ENCODE results near the gene PDE4D.

The PDE4D gene

DNA sequence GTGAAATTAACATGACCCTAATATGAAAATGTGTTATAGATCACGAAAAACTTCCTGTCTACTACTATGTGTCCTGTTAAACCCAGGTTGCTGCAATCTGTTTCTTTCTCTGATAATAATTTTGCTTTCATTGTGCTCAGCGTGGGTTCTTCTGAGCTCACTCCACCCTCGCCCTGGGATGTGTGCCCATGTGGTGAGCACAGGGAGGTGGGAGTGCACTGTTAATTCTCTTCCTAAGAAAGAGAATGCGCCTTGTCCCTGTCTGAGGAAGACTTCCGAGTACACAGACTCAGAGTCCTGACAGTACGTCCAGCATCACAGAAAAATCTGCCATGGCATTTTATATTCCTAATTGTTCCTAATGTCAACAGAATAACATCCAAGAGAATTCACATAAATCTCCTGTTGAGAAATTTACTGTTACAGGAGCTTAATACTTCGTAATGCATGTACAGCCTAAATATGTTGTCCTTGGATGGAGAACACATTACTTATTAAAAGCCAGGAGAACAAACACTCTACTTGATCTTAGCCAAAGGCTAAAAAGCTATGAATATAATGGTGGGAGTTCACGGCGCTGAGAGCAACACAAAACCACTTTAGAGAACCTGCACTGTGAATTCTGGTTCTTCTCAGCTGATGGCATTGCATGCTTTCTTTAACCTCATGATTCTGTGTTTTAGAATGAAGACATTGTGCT lies 102.6 kb downstream of the PDE4D start:
- Histone ChIP-seq H3K4me3 (replicated peaks; ENCODE audit: insufficient read depth, low read length) (no peak overlapping the region), H3K27ac (replicated peaks) (no peak overlapping the region), H3K27me3 (ENCODE audit: insufficient read depth, poor library complexity, severe bottlenecking) (no peaks in the 10 kb centered on the region)
- TF ChIP-seq GABPA (IDR thresholded peaks at IDR 0.05; ENCODE audit: low read depth) = no peak
- TF ChIP-seq, protein P1, sequence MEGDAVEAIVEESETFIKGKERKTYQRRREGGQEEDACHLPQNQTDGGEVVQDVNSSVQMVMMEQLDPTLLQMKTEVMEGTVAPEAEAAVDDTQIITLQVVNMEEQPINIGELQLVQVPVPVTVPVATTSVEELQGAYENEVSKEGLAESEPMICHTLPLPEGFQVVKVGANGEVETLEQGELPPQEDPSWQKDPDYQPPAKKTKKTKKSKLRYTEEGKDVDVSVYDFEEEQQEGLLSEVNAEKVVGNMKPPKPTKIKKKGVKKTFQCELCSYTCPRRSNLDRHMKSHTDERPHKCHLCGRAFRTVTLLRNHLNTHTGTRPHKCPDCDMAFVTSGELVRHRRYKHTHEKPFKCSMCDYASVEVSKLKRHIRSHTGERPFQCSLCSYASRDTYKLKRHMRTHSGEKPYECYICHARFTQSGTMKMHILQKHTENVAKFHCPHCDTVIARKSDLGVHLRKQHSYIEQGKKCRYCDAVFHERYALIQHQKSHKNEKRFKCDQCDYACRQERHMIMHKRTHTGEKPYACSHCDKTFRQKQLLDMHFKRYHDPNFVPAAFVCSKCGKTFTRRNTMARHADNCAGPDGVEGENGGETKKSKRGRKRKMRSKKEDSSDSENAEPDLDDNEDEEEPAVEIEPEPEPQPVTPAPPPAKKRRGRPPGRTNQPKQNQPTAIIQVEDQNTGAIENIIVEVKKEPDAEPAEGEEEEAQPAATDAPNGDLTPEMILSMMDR (IDR thresholded peaks at IDR 0.05; ENCODE audit: insufficient read depth, low read length) = no peak
- TF ChIP-seq, protein P2, sequence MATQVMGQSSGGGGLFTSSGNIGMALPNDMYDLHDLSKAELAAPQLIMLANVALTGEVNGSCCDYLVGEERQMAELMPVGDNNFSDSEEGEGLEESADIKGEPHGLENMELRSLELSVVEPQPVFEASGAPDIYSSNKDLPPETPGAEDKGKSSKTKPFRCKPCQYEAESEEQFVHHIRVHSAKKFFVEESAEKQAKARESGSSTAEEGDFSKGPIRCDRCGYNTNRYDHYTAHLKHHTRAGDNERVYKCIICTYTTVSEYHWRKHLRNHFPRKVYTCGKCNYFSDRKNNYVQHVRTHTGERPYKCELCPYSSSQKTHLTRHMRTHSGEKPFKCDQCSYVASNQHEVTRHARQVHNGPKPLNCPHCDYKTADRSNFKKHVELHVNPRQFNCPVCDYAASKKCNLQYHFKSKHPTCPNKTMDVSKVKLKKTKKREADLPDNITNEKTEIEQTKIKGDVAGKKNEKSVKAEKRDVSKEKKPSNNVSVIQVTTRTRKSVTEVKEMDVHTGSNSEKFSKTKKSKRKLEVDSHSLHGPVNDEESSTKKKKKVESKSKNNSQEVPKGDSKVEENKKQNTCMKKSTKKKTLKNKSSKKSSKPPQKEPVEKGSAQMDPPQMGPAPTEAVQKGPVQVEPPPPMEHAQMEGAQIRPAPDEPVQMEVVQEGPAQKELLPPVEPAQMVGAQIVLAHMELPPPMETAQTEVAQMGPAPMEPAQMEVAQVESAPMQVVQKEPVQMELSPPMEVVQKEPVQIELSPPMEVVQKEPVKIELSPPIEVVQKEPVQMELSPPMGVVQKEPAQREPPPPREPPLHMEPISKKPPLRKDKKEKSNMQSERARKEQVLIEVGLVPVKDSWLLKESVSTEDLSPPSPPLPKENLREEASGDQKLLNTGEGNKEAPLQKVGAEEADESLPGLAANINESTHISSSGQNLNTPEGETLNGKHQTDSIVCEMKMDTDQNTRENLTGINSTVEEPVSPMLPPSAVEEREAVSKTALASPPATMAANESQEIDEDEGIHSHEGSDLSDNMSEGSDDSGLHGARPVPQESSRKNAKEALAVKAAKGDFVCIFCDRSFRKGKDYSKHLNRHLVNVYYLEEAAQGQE (IDR thresholded peaks at IDR 0.05; ENCODE audit: insufficient replicate concordance, low read depth) = no peak
- TF ChIP-seq POLR2AphosphoS5 (IDR thresholded peaks at IDR 0.05; ENCODE audit: low read depth) = no peak
- no peak for TF ChIP-seq SPI1 (IDR thresholded peaks at IDR 0.05; ENCODE audit: borderline replicate concordance, low read depth)
- DNase-seq (ENCODE audit: low read depth in 1 of 2, low spot score in 1 of 2) = no peak

DNA sequence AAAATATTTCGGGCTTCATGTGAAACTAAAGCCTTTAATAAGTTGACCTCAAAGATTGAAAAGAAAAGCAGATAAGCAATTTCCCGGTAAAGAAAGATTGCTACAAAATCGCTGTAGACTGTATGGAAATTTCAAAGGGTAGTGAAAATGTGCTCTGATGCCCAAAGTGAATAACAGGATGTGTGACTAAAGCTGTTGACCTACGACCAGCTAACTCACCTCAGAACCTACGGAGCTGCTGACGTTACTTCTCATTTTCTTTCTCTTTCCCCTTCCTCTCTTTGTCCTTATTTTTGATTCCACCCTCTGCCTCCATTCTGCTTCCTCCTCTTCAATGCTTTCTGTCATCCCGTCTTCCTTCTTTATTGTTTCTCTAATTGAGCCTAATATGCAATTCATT lies 103.2 kb downstream of the PDE4D start:
- no peak for TF ChIP-seq SPI1 (IDR thresholded peaks at IDR 0.05; ENCODE audit: borderline replicate concordance, low read depth)
- TF ChIP-seq, protein P2 (IDR thresholded peaks at IDR 0.05; ENCODE audit: insufficient replicate concordance, low read depth) = no peak
- no peak for TF ChIP-seq GABPA (IDR thresholded peaks at IDR 0.05; ENCODE audit: low read depth)
- TF ChIP-seq POLR2AphosphoS5 (IDR thresholded peaks at IDR 0.05; ENCODE audit: low read depth) = no peak
- TF ChIP-seq, protein P1 (IDR thresholded peaks at IDR 0.05; ENCODE audit: insufficient read depth, low read length) = no peak
- H3K4me3 ChIP-seq (replicated peaks; ENCODE audit: insufficient read depth, low read length) = no peak overlapping the region
- no peak for DNase-seq (ENCODE audit: low read depth in 1 of 2, low spot score in 1 of 2)
- no peaks in the 10 kb centered on the region for H3K27me3 ChIP-seq (ENCODE audit: insufficient read depth, poor library complexity, severe bottlenecking)
- H3K27ac ChIP-seq (replicated peaks) = no peak overlapping the region

DNA sequence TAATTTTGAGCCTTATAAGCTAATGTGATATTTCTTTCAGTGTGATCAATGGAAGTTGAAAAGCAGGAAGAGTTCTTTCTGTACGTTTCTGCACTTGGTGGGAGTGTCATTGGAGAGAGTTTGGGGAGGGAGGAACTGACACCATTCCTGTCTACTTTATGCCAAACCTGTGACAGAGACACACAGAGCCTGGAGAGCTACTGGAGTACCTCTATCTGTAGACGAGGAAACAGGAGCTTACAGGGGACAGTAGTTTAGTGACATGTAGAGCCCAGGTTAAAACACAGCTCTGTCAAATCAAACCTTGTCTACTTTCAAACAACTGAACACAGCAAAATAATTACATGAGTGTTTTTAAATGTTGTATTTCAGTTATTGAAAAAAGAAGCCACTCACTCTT lies 103.6 kb downstream of the PDE4D start:
- H3K4me3 ChIP-seq (replicated peaks; ENCODE audit: insufficient read depth, low read length) = no peak overlapping the region
- H3K27me3 ChIP-seq (ENCODE audit: insufficient read depth, poor library complexity, severe bottlenecking) = no peaks in the 10 kb centered on the region
- no peak overlapping the region for H3K27ac ChIP-seq (replicated peaks)
- no peak for DNase-seq (ENCODE audit: low read depth in 1 of 2, low spot score in 1 of 2)
- no peak for TF ChIP-seq POLR2AphosphoS5 (IDR thresholded peaks at IDR 0.05; ENCODE audit: low read depth)
- TF ChIP-seq SPI1 (IDR thresholded peaks at IDR 0.05; ENCODE audit: borderline replicate concordance, low read depth) = no peak
- TF ChIP-seq, protein P1 (IDR thresholded peaks at IDR 0.05; ENCODE audit: insufficient read depth, low read length) = no peak
- TF ChIP-seq, protein P2 (IDR thresholded peaks at IDR 0.05; ENCODE audit: insufficient replicate concordance, low read depth) = no peak
- no peak for TF ChIP-seq GABPA (IDR thresholded peaks at IDR 0.05; ENCODE audit: low read depth)
